Prostate gland (tissue), 2 donors: ENCODE measurements around the gene GPR68.

Source experiments
- CTCF ChIP-seq, 4 experiments: fragments of 200-600 bp in 2 of 4; fragments of 450-650 bp in 2 of 4; sonication (generic) in 2 of 4; IDR thresholded peaks; 1 replicate in 3 of 4; 2 replicates in 1 of 4; pipeline ENCODE4 v1.5.1; 2016 to 2019; ENCODE audit warnings: antibody characterized with exemption in 4 of 4, mild to moderate bottlenecking in 2 of 4, moderate library complexity in 2 of 4
- POLR2A ChIP-seq: fragments of 450-650 bp; IDR thresholded peaks from one replicate; pipeline ENCODE4 v1.6.1; 2016; ENCODE audit warnings: antibody characterized with exemption, mild to moderate bottlenecking
- POLR2AphosphoS5 ChIP-seq: sonication (generic); formaldehyde crosslinking; IDR thresholded peaks from one replicate; pipeline ENCODE4 v1.6.1; 2017; ENCODE audit warnings: antibody characterized with exemption

- TF ChIP-seq POLR2A = no peak
- TF ChIP-seq CTCF (IDR thresholded peaks at IDR 0.05) = no peak
- TF ChIP-seq POLR2AphosphoS5 = no peak
These were observed 39.0 kb downstream of the GPR68 start for GRCh38 chr14:91205459-91205858.
